Upper lobe of right lung (tissue), 1 donor: ENCODE measurements around the gene VSIG10L2. TPM values are rescaled to one million over a fixed set of nuclear protein-coding genes. Genes with fewer than 3 reads are reported as not detected.

Experiments used
- ATAC-seq: fragments of 200-7000 bp; cut with Tn5 transposase; one replicate; pipeline ENCODE4 v1.9.1; 2020; ENCODE audit warnings: mild to moderate bottlenecking, moderate library complexity
- DNase-seq: peaks from one replicate; pipeline ENCODE4 v3.0.0-alpha.2; 2020
- H3K27ac ChIP-seq: fragments of 200-600 bp; one replicate; pipeline ENCODE4 v1.8.0; 2022
- H3K27me3 ChIP-seq: fragments of 200-600 bp; one replicate; pipeline ENCODE4 v1.8.0; 2022; ENCODE audit warnings: mild to moderate bottlenecking
- H3K36me3 ChIP-seq: fragments of 200-600 bp; one replicate; pipeline ENCODE4 v1.8.0; 2022
- H3K4me1 ChIP-seq: fragments of 200-600 bp; one replicate; pipeline ENCODE4 v1.8.0; 2022
- H3K4me3 ChIP-seq: fragments of 200-600 bp; one replicate; pipeline ENCODE4 v1.8.0; 2022; ENCODE audit warnings: mild to moderate bottlenecking
- H3K9me3 ChIP-seq: fragments of 200-600 bp; one replicate; pipeline ENCODE4 v1.8.0; 2022
- intact Hi-C: fragments of 100-400 bp; cut with DNase I; formaldehyde crosslinking; loops from one replicate; pipeline ENCODE4 v1.11.0; 2022
- total RNA-seq: library from RNA; stranded (reverse); fragmentation: NEBNext Ultra II Directional; extraction: Animal tissue kit (Norgen Biotek cat#: 25700); gene quantifications from one replicate; pipeline ENCODE4 v1.2.1, GENCODE V29; 2021
- TF ChIP-seq, protein P1 (sequence below): fragments of 200-600 bp; IDR thresholded peaks from one replicate; pipeline ENCODE4 v1.8.0; 2022; ENCODE audit warnings: antibody characterized with exemption
- donor health status: DM: no; HTN: yes; CAD: no; lungs with severe emphysema.

The VSIG10L2 gene
- total RNA-seq, 1 donor from 2014 or later: not detected

DNA sequence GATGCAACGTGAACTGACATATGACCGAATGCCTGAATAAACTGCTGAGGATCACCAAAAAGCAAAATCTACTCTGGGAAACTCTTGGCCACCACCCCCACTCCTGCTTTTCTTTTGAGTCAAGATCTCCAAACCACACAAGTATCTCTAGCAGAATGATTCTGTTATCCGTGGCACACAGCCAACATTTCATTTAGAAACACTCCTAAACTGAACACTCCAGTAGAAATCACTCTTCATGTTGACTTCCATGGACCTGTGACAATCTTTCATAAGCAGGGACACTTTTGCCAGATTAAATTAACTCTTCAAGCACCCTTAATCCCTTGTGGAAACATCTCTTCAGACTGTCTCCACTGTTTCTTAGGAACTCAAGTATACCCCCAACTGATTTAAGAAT is 44.4 kb downstream of the VSIG10L2 start:
- no peak overlapping the region for H3K4me3 ChIP-seq
- intact Hi-C loops: no loop called here

GRCh38 chr11:125992893-125993292 is 47.0 kb downstream of the VSIG10L2 start:
- DNase-seq: no peak
- no peak overlapping the region for H3K4me3 ChIP-seq
- no peaks in the 10 kb centered on the region for H3K9me3 ChIP-seq
- no peak overlapping the region for H3K27ac ChIP-seq
- H3K27me3 ChIP-seq: no peaks in the 10 kb centered on the region
- intact Hi-C loops: no loop called here
- no peak for ATAC-seq
- no peaks in the 10 kb centered on the region for H3K36me3 ChIP-seq
- TF ChIP-seq, protein P1, sequence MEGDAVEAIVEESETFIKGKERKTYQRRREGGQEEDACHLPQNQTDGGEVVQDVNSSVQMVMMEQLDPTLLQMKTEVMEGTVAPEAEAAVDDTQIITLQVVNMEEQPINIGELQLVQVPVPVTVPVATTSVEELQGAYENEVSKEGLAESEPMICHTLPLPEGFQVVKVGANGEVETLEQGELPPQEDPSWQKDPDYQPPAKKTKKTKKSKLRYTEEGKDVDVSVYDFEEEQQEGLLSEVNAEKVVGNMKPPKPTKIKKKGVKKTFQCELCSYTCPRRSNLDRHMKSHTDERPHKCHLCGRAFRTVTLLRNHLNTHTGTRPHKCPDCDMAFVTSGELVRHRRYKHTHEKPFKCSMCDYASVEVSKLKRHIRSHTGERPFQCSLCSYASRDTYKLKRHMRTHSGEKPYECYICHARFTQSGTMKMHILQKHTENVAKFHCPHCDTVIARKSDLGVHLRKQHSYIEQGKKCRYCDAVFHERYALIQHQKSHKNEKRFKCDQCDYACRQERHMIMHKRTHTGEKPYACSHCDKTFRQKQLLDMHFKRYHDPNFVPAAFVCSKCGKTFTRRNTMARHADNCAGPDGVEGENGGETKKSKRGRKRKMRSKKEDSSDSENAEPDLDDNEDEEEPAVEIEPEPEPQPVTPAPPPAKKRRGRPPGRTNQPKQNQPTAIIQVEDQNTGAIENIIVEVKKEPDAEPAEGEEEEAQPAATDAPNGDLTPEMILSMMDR: no peak
- H3K4me1 ChIP-seq: no peaks in the 10 kb centered on the region

More for the DNA sequence above, 44.4 kb downstream of the VSIG10L2 start:
- H3K36me3 ChIP-seq: no peaks in the 10 kb centered on the region
- ATAC-seq: peak; percentile 70
- no peaks in the 10 kb centered on the region for H3K27me3 ChIP-seq
- DNase-seq: no peak
- H3K4me1 ChIP-seq: no peaks in the 10 kb centered on the region
- no peak overlapping the region for H3K27ac ChIP-seq
- TF ChIP-seq, protein P1: no peak
- H3K9me3 ChIP-seq: no peaks in the 10 kb centered on the region

DNA sequence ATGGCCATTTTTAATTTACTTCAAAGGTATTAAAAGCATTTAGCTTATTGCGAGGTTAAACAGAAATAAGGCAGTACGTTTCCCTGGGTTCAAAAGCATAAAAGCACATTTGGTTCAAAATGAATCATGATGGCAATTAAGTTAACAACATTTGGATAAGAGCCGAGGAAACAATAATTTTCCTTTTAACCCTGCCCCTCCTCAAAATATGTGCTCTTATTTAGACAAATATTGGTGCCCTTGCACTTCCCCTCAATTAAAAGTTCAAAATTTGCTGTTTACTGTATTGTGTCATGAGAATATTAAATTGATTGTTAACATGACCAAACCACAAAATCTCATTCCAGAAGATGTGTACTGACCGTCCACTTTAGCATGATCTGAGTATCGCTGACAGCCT is 48.7 kb downstream of the VSIG10L2 start:
- TF ChIP-seq, protein P1: no peak
- ATAC-seq: no peak
- H3K36me3 ChIP-seq: no peaks in the 10 kb centered on the region

DNA sequence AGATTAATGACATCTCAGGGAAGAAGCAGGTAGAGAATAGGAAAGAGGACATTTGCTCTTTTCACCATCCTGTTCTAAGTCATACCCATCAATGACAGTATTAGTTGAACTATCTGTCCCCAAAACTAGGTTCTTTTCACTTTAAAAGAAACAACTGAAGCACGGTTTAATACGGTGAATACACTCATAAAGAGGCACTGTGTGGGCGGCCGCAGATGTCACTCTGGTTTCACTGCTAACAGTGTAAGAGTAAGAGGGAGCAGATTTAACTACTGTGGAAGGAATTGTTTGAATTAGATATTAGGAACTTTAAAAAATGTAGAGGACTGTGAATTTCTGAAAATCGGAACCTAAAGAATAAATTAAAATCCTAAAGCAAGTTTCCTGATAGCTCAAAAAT is 49.5 kb downstream of the VSIG10L2 start:
- H3K27me3 ChIP-seq: no peaks in the 10 kb centered on the region
- DNase-seq: no peak
- no peaks in the 10 kb centered on the region for H3K4me1 ChIP-seq
- H3K9me3 ChIP-seq: no peaks in the 10 kb centered on the region
- intact Hi-C loops: no loop called here
- TF ChIP-seq, protein P1: no peak
- no peak overlapping the region for H3K27ac ChIP-seq
- H3K4me3 ChIP-seq: no peak overlapping the region
- no peaks in the 10 kb centered on the region for H3K36me3 ChIP-seq
- ATAC-seq: no peak

More for the DNA sequence above, 48.7 kb downstream of the VSIG10L2 start:
- Histone ChIP-seq H3K4me3 (no peak overlapping the region), H3K27ac (no peak overlapping the region), H3K27me3 (no peaks in the 10 kb centered on the region), H3K9me3 (no peaks in the 10 kb centered on the region), H3K4me1 (no peaks in the 10 kb centered on the region)
- intact Hi-C loops: no loop called here
- no peak for DNase-seq

- no peaks in the 10 kb centered on the region for H3K36me3 ChIP-seq
- intact Hi-C loops: no loop called here
- no peak overlapping the region for H3K27ac ChIP-seq
- ATAC-seq (no peak), DNase-seq (no peak)
- no peaks in the 10 kb centered on the region for H3K9me3 ChIP-seq
- TF ChIP-seq, protein P1: no peak
- H3K4me3 ChIP-seq: no peak overlapping the region
- no peaks in the 10 kb centered on the region for H3K4me1 ChIP-seq
- H3K27me3 ChIP-seq: no peaks in the 10 kb centered on the region
Observed at GRCh38 chr11:125998267-125998666, 52.4 kb downstream of the VSIG10L2 start.

DNA sequence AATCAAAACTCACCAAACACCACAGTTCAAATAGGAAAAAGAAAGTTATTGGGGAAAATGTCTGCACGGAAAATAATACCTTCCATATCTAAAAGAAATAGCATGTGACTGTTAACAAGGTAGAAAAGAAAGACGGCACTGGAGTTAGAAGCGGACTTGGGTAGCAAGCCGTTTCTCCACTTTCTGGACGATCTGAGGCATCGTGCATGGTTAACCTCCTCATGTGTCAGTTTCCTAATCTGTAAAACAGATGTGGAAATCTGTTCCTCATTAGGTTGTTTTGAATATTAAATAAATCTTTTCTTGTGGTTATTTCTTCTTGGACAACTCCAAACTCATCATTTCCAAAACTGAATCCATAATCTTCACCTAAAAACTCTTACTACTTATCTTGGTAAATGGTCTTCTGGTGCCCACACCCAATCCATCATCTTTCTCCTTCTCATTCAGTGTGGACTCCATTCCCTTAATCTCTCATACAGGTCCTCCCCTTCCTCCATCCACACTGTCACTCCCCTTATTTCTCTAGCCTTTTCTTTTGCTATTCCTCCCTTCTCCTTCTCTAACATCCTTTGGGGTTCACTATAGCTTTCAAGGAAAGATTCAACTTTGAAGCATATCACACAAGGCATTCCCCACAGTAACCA is 53.5 kb downstream of the VSIG10L2 start:
- no peak for ATAC-seq
- no peak for DNase-seq
- no peaks in the 10 kb centered on the region for H3K4me1 ChIP-seq
- intact Hi-C loops: no loop called here
- H3K27ac ChIP-seq: no peak overlapping the region
- no peaks in the 10 kb centered on the region for H3K9me3 ChIP-seq
- H3K36me3 ChIP-seq: no peaks in the 10 kb centered on the region
- H3K27me3 ChIP-seq: no peaks in the 10 kb centered on the region
- TF ChIP-seq, protein P1: no peak
- H3K4me3 ChIP-seq: no peak overlapping the region
